AG20443 (cell line): ENCODE measurements around the gene WNT8A.
"Not testable (repeated sequence)": the region's sequence is repeated elsewhere in the genome, so short reads cannot be mapped to it uniquely, and the experiment has no call there.

Source experiments
- DNase-seq: peaks from one replicate; pipeline ENCODE4 v3.0.0; 2012; ENCODE audit warnings: low spot score, mixed read lengths

WNT8A gene

GRCh38 chr5:138083702-138084101 lies at the start of gene WNT8A:
WNT8A (plus strand) TSS chr5:138084033; CDS start chr5:138084128, 95 bp downstream.
- DNase-seq: no peak

- DNase-seq: peak; percentile 70
Observed at GRCh38 chr5:138035605-138036537, 48.0 kb upstream of the WNT8A start.

- no peak for DNase-seq
Observed at GRCh38 chr5:138037271-138037670, 46.6 kb upstream of the WNT8A start.

- no peak for DNase-seq
Observed at GRCh38 chr5:138037907-138038633, 45.8 kb upstream of the WNT8A start.

- DNase-seq: no peak
Observed at GRCh38 chr5:138038826-138039225, 45.0 kb upstream of the WNT8A start.

GRCh38 chr5:138045283-138045682 lies 38.5 kb upstream of the WNT8A start:
- DNase-seq: not testable (repeated sequence)

- no peak for DNase-seq
Observed at GRCh38 chr5:138051441-138052296, 32.2 kb upstream of the WNT8A start.

GRCh38 chr5:138052718-138053117 lies 31.1 kb upstream of the WNT8A start:
- DNase-seq: not testable (repeated sequence)

GRCh38 chr5:138053554-138053953 lies 30.3 kb upstream of the WNT8A start:
- DNase-seq: no peak

- DNase-seq: no peak
Observed at GRCh38 chr5:138054206-138054605, 29.6 kb upstream of the WNT8A start.

- DNase-seq: no peak
Observed at GRCh38 chr5:138054847-138055558, 28.8 kb upstream of the WNT8A start.

- peak; percentile 28 for DNase-seq
Observed at GRCh38 chr5:138064526-138064925, 19.3 kb upstream of the WNT8A start.

- DNase-seq: no peak
Observed at GRCh38 chr5:138065102-138065501, 18.7 kb upstream of the WNT8A start.

- DNase-seq: no peak
Observed at GRCh38 chr5:138067945-138068344, 15.9 kb upstream of the WNT8A start.

GRCh38 chr5:138068742-138069600 lies 14.9 kb upstream of the WNT8A start:
- peak; percentile 84 for DNase-seq

GRCh38 chr5:138070026-138070425 lies 13.8 kb upstream of the WNT8A start:
- not testable (repeated sequence) for DNase-seq

GRCh38 chr5:138077064-138077696 lies 6.7 kb upstream of the WNT8A start:
- peak; percentile 79 for DNase-seq

- no peak for DNase-seq
Observed at GRCh38 chr5:138078006-138078643, 5.7 kb upstream of the WNT8A start.

GRCh38 chr5:138082033-138082432 lies 1.8 kb upstream of the WNT8A start:
- DNase-seq: no peak
